ENCODE data around the gene TMEM88.

GRCh38 chr17:7882068-7882467 is 27.2 kb downstream of the TMEM88 start:
- TF ChIP-seq CTCF (conservative IDR thresholded peaks at IDR 0.05 in 1 of 2, IDR thresholded peaks at IDR 0.05 in 1 of 2; ENCODE audit: low read depth in 1 of 2, low read length in 2 of 2), result no peak
- no peak for TF ChIP-seq EZH2 (IDR thresholded peaks at IDR 0.05; ENCODE audit: low read length, missing control alignments)

All from fibroblast of lung (primary cell).